Adipocyte (in vitro differentiated cells): ENCODE data around the gene SERAC1.
A peak's percentile ranks its signal among the peaks of the same experiment; 100 is the strongest.

ENCODE experiments used
- DNase-seq: peaks from one replicate; pipeline ENCODE4 v3.0.0-alpha.2; 2015; ENCODE audit warnings: low read depth
- H3K27me3 ChIP-seq: replicated peaks from 2 replicates; pipeline ENCODE4 v1.7.0; 2013; ENCODE audit warnings: mild to moderate bottlenecking, low read length, moderate library complexity; ENCODE audit not compliant: control insufficient read depth, insufficient read depth
- H3K36me3 ChIP-seq: 2 replicates; pipeline ENCODE4 v1.7.0; 2013; ENCODE audit warnings: low read length, mild to moderate bottlenecking, moderate library complexity; ENCODE audit not compliant: control insufficient read depth, insufficient read depth, severe bottlenecking
- H3K4me1 ChIP-seq: 2 replicates; pipeline ENCODE4 v1.7.0; 2013; ENCODE audit warnings: mild to moderate bottlenecking, low read length, moderate library complexity; ENCODE audit not compliant: control insufficient read depth, insufficient read depth
- H3K4me3 ChIP-seq: 2 replicates; pipeline ENCODE4 v1.7.0; 2013; ENCODE audit warnings: mild to moderate bottlenecking, low read length, moderate library complexity
- H3K9ac ChIP-seq: 2 replicates; pipeline ENCODE4 v1.7.0; 2013; ENCODE audit warnings: mild to moderate bottlenecking, low read length, moderate library complexity
- H3K9me3 ChIP-seq: 2 replicates; pipeline ENCODE4 v1.7.0; 2013; ENCODE audit warnings: mild to moderate bottlenecking, low read length, moderate library complexity; ENCODE audit not compliant: control insufficient read depth

The SERAC1 gene

GRCh38 chr6:158063736-158064135 is 104.3 kb downstream of the SERAC1 start:
- no peak for DNase-seq
- H3K4me3 ChIP-seq, result no peak overlapping the region
- H3K27me3 ChIP-seq, result no peaks in the 10 kb centered on the region
- H3K9me3 ChIP-seq, result peaks cover 6% of the 10 kb centered on the region
- H3K4me1 ChIP-seq, result peaks cover 21% of the 10 kb centered on the region
- H3K36me3 ChIP-seq, result peaks cover 4% of the 10 kb centered on the region
- no peak overlapping the region for H3K9ac ChIP-seq

- DNase-seq, result no peak
Observed at GRCh38 chr6:158061709-158062461, 106.2 kb downstream of the SERAC1 start.

GRCh38 chr6:158061361-158061708 is 106.7 kb downstream of the SERAC1 start:
- DNase-seq, result no peak
- H3K9me3 ChIP-seq, result peaks cover 6% of the 10 kb centered on the region

More at GRCh38 chr6:158061709-158062461, 106.2 kb downstream of the SERAC1 start:
- peaks cover 38% of the 10 kb centered on the region for H3K4me1 ChIP-seq
- no peaks in the 10 kb centered on the region for H3K27me3 ChIP-seq
- H3K36me3 ChIP-seq, result peaks cover 4% of the 10 kb centered on the region
- H3K9ac ChIP-seq, result no peak overlapping the region
- H3K4me3 ChIP-seq, result no peak overlapping the region
- H3K9me3 ChIP-seq, result peaks cover 6% of the 10 kb centered on the region

GRCh38 chr6:158060455-158061360 is 107.4 kb downstream of the SERAC1 start:
- H3K9me3 ChIP-seq, result peaks cover 6% of the 10 kb centered on the region
- H3K27me3 ChIP-seq, result no peaks in the 10 kb centered on the region
- H3K9ac ChIP-seq, result peak overlapping the region; percentile 75
- peak; percentile 63 for DNase-seq
- H3K36me3 ChIP-seq, result peaks cover 4% of the 10 kb centered on the region
- peaks cover 44% of the 10 kb centered on the region for H3K4me1 ChIP-seq
- no peak overlapping the region for H3K4me3 ChIP-seq

More at GRCh38 chr6:158061361-158061708, 106.7 kb downstream of the SERAC1 start:
- Histone ChIP-seq H3K9ac (no peak overlapping the region), H3K4me1 (peaks cover 43% of the 10 kb centered on the region), H3K4me3 (no peak overlapping the region), H3K36me3 (peaks cover 4% of the 10 kb centered on the region), H3K27me3 (no peaks in the 10 kb centered on the region)
